ENCODE data around the gene CNGB1.

The CNGB1 gene

GRCh38 chr16:57970319-57970718, 609 bp downstream of the CNGB1 start:
- no peak for DNase-seq

- no peak for DNase-seq
These were observed 1.3 kb downstream of the CNGB1 start for GRCh38 chr16:57969451-57970123.

- no peak for DNase-seq
These were observed 3.0 kb downstream of the CNGB1 start for GRCh38 chr16:57967916-57968315.

- no peak for DNase-seq
These were observed 3.9 kb downstream of the CNGB1 start for GRCh38 chr16:57966986-57967385.

- DNase-seq: no peak
These were observed 4.6 kb downstream of the CNGB1 start for GRCh38 chr16:57966204-57966771.

- DNase-seq: no peak
These were observed 6.7 kb downstream of the CNGB1 start for GRCh38 chr16:57964157-57964700.

- DNase-seq: no peak
These were observed 8.2 kb downstream of the CNGB1 start for GRCh38 chr16:57962756-57963155.

- no peak for DNase-seq
These were observed 8.9 kb downstream of the CNGB1 start for GRCh38 chr16:57962046-57962445.

- no peak for DNase-seq
These were observed 9.4 kb downstream of the CNGB1 start for GRCh38 chr16:57961538-57961937.

GRCh38 chr16:57960826-57961472, 10.0 kb downstream of the CNGB1 start:
- no peak for DNase-seq

GRCh38 chr16:57960310-57960709, 10.6 kb downstream of the CNGB1 start:
- no peak for DNase-seq

- no peak for DNase-seq
These were observed 11.1 kb downstream of the CNGB1 start for GRCh38 chr16:57959804-57960203.

GRCh38 chr16:57959121-57959520, 11.8 kb downstream of the CNGB1 start:
- no peak for DNase-seq

- no peak for DNase-seq
These were observed 12.4 kb downstream of the CNGB1 start for GRCh38 chr16:57958544-57958943.

GRCh38 chr16:57957673-57958392, 13.1 kb downstream of the CNGB1 start:
- no peak for DNase-seq

GRCh38 chr16:57956924-57957672, 13.8 kb downstream of the CNGB1 start:
- DNase-seq: no peak

GRCh38 chr16:57956270-57956808, 14.6 kb downstream of the CNGB1 start:
- DNase-seq: no peak

- no peak for DNase-seq
These were observed 15.2 kb downstream of the CNGB1 start for GRCh38 chr16:57955572-57956188.

GRCh38 chr16:57953857-57954256, 17.1 kb downstream of the CNGB1 start:
- no peak for DNase-seq

- no peak for DNase-seq
These were observed 18.0 kb downstream of the CNGB1 start for GRCh38 chr16:57952909-57953308.

- DNase-seq: no peak
These were observed 19.5 kb downstream of the CNGB1 start for GRCh38 chr16:57951204-57951960.

All from activated T-cell treated with anti-CD3 and anti-CD28 coated beads for 4 hours (primary cell).